Ishikawa (cell line): Measurements from ENCODE around the gene P2RY14.

ENCODE experiments used
- CEBPB ChIP-seq: IDR thresholded peaks from 2 replicates; pipeline ENCODE4 v1.6.1; 2012
- CREB1 ChIP-seq: IDR thresholded peaks from 2 replicates; pipeline ENCODE4 v1.6.1; 2012; ENCODE audit warnings: low read depth
- EGR1 ChIP-seq: IDR thresholded peaks from 2 replicates; pipeline ENCODE4 v1.6.1; 2012
- EP300 ChIP-seq: IDR thresholded peaks from 2 replicates; pipeline ENCODE4 v1.6.1; 2012; ENCODE audit warnings: borderline replicate concordance
- FOXM1 ChIP-seq: IDR thresholded peaks from 2 replicates; pipeline ENCODE4 v1.6.1; 2012; ENCODE audit warnings: low read depth, borderline replicate concordance
- NFIC ChIP-seq: IDR thresholded peaks from 2 replicates; pipeline ENCODE4 v1.6.1; 2012
- RAD21 ChIP-seq: IDR thresholded peaks from 2 replicates; pipeline ENCODE4 v1.6.1; 2012; ENCODE audit warnings: low read depth
- REST ChIP-seq: IDR thresholded peaks from 2 replicates; pipeline ENCODE4 v1.6.1; 2012; ENCODE audit warnings: low read depth, mild to moderate bottlenecking
- TAF1 ChIP-seq: IDR thresholded peaks from 2 replicates; pipeline ENCODE4 v1.6.1; 2012; ENCODE audit warnings: low read depth, mild to moderate bottlenecking
- TCF12 ChIP-seq: IDR thresholded peaks from 2 replicates; pipeline ENCODE4 v1.6.1; 2012; ENCODE audit warnings: low read depth
- TEAD4 ChIP-seq: IDR thresholded peaks from 2 replicates; pipeline ENCODE4 v1.6.1; 2012
- USF1 ChIP-seq: IDR thresholded peaks from 2 replicates; pipeline ENCODE4 v1.6.1; 2012
- YY1 ChIP-seq: IDR thresholded peaks from 2 replicates; pipeline ENCODE4 v1.6.1; 2012; ENCODE audit warnings: low read depth
- ZBTB7A ChIP-seq: IDR thresholded peaks from 2 replicates; pipeline ENCODE4 v1.6.1; 2012; ENCODE audit warnings: low read depth
- TF ChIP-seq, protein P1 (sequence below): IDR thresholded peaks from 2 replicates; pipeline ENCODE4 v1.6.1; 2012

The P2RY14 gene

DNA sequence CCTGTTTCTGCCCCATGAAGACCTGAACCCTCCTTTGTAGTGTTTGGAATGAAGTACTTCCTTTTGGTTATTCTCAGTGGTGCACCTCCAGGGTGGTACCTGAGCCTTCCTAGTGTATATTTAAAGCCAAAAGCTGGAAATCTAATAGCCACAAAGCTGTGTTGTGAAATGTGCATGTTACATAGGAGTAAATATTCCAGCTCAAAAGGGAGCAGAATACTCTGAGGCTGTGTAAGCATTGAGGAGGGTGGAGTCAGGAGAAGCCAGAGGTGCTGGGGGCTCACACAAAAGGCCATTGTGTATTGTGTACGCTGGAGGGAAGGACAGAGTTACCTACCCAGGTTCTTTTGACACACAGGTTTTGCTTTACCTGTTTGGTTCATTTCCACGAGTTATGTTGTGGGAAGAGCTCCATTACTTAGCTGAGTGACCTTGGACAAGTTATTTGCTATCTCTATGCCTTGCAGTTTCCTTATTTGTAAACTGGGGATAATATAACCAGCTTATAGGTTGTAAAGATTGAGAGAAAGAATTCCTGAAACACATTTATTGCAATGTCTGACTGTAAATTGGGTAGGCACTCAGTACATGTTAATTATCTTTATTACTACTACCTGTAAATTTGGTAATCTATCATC is 100.0 kb downstream of the P2RY14 start:
- TF ChIP-seq TEAD4 (no peak), USF1 (no peak), REST (no peak), CEBPB (no peak), TCF12 (no peak), NFIC (no peak)

GRCh38 chr3:151175952-151176351 is 102.4 kb downstream of the P2RY14 start:
- TF ChIP-seq REST = no peak
- no peak for TF ChIP-seq EGR1
- TF ChIP-seq TAF1 = no peak
- TF ChIP-seq TEAD4 = no peak

- TF ChIP-seq USF1 (no peak), EGR1 (no peak), TCF12 (no peak), ZBTB7A (no peak), NFIC (no peak), CEBPB (no peak), YY1 (no peak), REST (no peak), CREB1 (no peak), EP300 (no peak), RAD21 (no peak), TAF1 (no peak), FOXM1 (no peak), TEAD4 (no peak)
- TF ChIP-seq, protein P1, sequence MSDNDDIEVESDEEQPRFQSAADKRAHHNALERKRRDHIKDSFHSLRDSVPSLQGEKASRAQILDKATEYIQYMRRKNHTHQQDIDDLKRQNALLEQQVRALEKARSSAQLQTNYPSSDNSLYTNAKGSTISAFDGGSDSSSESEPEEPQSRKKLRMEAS = no peak
These were observed 104.0 kb downstream of the P2RY14 start for GRCh38 chr3:151174351-151174750.

GRCh38 chr3:151171145-151171757 is 107.1 kb downstream of the P2RY14 start:
- TF ChIP-seq RAD21 (no peak), USF1 (no peak), TCF12 (no peak)
- TF ChIP-seq, protein P1 = no peak
